Measurements from ENCODE around the gene SLC66A3.
"Not testable (repeated sequence)": the region's sequence is repeated elsewhere in the genome, so short reads cannot be mapped to it uniquely, and the experiment has no call there.

SLC66A3 gene

DNA sequence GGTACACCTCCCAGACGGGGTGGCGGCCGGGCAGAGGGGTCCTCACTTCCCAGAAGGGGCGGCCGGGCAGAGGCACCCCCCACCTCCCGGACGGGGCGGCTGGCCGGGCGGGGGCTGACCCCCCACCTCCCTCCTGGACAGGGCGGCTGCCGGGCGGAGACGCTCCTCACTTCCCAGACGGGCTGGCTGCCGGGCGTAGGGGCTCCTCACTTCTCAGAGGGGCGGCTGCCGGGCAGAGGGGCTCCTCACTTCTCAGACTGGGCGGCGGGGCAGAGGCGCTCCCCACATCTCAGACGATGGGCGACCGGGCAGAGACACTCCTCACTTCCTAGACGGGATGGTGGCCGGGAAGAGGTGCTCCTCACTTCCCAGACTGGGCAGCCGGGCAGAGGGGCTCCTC lies 9.8 kb downstream of the SLC66A3 start:
- DNase-seq: not testable (repeated sequence)

DNA sequence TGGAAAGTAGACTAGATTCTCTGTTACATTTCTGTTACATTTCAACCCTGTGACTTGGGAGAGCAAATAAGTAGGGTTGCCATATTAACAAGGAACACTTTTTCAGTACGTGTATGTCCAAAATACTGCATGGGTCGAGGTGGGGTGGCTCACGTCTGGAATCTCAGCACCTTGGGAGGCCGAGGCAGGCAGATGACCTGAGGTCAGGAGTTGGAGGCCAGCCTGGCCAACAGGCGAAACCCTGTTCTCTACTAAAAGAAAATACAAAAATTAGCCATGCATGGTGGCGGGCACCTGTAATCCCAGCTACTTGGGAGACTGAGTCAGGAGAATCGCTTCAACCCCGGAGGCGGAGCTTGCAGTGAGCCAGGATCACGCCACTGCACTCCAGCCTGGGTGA lies 11.2 kb downstream of the SLC66A3 start:
- DNase-seq: no peak

DNA sequence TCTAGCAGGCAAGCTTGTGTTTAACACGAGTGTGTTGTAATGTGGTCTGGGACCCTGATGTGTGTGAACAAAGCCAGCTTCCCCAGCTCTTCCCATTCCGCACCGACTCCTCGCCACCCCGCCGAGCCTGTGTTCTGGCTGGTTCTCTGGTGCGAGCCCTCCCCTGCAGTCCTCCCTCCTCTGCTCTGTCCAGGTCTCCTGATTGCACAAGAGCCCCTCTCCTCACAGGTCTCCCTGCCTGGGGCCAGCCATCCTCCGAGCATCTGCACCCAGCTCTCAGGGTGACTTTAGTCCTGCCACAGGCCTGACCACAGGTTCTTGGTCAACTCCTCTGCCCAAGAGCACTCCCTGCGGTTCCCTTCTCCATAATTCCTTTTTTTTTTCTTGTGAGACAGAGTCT lies 13.2 kb downstream of the SLC66A3 start:
- no peak for DNase-seq

DNA sequence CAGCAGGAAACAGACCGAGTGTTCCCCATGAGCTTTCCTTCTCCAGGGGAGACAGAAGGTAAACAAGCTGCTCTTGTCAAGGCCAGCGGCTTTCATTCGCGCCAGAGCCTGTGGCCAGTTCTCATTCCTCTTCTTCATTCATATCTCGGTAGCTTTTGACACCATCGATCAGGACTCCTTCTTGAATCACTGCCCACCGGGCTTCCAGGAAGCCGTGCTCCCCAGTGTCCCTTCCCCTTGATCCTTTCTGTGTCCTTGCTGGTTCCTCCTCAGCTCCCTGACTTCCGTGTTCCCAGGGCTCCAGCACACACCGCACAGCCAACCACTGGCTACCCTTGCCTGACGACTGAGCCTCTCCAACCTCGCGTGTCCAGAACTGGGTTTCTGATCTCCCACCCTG lies 14.1 kb downstream of the SLC66A3 start:
- DNase-seq: no peak

DNA sequence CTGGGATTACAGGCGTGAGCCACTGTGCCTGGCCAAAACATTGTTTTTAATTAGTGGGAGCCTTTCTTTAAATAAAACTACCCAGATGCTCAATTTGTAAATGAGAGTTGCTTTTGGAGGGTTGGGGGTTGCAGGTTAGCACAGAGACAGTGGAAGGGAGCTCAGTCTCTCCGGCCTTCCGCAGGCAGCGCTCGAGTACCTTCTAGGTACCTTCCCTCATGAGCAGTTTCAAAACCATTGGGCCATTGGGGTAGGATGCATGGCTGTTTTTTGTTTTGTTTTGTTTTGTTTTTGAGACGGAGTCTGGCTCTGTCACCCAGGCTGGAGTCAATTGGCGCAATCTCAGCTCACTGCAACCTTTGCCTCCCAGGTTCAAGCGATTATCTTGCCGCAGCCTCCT lies 19.0 kb downstream of the SLC66A3 start:
- DNase-seq: no peak

DNA sequence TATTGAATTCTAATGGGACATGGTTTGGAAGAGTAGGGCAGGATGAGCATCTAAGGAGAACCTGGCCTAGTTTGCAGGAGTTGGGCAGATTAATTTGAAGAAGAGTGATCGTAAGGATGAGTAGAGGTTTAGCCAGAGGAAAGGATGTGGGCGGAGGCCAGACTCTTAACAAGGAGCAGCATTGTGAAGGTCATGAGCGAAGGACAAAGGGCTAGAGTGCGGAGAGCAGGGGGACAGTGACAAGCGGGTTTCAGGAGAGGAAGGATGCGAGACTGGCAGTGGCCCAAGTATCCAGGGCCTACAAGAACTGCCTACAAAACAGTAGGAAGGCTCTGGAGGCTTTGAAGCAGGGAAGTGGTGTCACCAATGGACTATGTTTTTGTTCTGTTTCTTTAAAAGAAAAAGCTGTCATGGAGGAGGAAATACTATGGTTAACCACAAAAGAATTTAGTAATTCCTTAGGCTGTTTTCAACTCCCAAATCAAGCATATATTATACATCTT lies 20.1 kb downstream of the SLC66A3 start:
- DNase-seq: no peak

DNA sequence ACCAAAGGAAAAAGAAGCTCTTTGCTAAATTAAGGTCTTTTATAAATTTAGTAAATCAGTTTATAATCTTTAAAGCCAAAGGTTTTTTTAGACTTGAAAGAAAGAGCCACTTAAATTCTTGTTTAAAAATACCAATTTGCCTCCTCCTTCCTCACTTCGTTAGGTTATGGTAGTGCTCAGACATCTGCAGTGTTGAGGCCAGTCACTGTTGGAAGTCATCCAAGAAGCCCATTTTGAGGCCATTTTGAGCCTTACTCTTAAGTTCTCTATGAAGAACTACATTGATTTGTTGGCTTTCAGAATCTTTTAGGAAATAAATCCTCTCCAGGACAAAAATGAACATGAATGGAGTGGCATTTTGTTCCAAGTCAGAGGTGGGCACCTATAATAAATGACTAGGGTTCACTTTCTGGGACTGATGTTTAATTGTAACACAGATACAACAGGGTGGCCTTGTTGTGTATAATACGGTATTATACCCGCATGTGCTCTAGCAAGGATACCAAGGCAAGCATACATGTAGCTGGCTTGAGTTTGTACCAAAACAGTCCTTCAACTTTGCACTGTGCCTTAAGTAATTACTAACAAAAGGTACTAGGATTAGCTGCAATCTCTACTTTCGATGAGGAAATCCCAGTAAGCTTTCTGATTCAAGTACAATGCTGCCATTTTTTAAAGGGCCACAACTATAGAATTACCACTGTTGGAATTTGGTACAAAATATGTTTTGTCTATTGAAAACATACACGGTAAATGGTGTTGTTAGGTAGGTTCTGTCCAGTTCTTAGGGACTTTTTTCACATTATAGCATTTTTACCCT lies 22.8 kb downstream of the SLC66A3 start:
- DNase-seq: peak; percentile 2

DNA sequence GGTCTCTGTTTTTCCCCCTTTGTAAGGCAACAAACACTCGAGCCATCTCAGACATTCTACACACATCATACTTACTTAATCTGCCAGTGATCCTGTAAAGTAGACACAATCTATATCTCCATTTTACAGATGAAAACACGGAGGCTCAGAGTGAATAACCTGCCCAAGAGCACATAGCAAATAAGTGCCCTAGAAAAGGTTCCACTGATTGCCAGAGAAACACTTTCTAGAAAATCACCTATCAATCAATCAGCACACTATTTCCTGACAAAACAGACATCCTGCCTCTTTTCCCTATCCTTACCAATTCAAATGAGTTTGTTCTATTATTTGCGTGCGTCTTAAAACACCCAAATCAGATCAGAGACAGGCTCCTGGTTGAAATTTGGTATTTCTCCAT lies 23.9 kb downstream of the SLC66A3 start:
- DNase-seq: no peak

DNA sequence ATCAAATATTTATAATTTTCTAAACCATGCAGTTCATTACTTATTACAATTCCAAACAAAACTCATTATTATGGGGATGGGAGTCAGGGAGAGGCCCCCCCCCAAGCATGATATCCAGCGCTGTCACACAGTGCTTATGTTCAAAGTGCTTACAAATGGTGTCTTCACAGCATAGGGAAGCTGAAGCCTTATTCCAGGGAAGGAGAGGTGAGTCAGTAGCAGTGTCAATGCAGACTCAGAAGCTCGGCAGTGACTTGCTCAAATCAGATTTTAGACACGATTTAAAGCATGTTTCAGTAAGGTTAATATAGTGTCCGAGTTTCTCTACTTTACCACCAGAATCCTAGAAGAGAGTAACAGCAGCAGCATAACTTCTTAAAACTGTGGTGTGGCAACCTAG lies 24.6 kb downstream of the SLC66A3 start:
- DNase-seq: no peak

DNA sequence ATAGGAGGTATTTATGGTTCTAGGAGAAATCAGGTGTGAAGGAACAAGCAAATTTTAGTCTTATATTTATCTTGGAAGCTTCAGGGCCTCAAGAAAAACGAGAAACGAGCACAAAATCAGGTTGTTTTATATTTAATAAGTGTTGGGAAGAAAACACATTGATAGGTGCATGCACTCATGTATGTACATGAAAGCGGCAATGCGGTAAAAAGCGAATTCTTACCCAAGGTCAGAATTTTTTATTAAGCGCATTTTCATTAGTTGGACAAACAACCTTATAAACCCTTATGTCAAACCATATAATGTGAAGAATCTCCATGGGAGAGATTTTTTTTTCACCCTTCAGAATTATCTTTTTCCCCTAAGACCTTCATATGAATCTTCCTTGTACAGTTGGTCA lies 25.4 kb downstream of the SLC66A3 start:
- DNase-seq: no peak

DNA sequence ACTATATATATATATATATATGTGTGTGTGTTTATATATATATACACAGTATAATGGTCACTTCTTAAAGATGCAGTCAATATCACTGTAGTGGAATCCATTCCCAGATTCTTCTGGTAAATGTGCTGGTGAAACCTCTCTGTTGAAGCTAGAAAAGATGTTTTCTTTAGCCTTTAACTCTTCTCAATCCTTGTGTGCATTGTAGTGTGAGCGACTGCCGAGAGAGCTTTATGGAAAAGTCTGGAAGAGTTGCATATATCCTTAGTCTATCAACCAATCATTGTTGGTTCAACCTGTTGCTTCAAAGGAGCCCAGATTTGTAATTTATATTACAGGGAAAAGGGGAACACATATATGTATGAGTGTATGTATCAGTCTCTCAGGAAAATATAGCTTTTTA lies 27.7 kb downstream of the SLC66A3 start:
- DNase-seq: no peak

DNA sequence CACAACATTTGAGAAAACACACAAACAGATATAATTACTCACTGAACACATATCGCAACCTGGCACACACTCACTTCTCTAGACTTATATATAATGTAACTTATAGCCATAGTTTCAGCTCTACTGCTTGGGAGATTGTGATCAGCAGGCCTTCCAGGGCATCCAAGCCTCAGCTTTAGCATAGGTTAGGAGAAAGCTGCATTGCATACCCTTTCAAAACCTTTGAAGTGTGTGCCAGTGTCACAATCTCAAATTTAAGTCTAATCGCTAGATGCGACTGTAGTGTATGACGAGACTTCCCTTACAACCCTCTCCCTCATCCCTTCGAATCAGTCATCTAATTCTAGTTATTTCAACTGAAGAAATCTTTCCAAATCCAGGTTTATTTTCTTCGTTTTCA lies 30.9 kb downstream of the SLC66A3 start:
- no peak for DNase-seq

DNA sequence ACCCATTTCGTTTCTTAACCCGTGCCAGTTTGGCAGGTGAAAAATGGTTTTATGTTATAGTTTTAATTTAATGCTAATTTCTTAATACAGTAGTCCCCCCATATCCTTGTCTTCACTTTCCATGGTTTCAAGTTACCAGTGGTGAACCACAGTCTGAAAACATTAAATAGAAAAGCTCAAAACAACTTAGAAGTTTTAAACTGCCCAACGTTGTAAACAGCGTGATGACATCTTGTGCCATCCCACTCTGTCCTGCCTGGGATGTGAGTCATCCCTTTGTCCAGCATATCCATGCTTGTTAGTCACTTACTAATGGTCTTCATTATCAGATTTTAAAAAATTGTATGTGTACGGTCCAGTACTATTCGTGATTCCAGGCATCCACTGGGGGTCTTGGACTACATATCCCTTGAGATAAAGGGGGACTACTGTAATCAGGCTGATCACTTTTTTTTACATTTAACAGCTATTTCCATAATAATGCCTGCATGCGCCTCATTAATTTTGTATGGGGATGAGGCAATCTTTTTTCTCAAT lies 31.9 kb downstream of the SLC66A3 start:
- no peak for DNase-seq

DNA sequence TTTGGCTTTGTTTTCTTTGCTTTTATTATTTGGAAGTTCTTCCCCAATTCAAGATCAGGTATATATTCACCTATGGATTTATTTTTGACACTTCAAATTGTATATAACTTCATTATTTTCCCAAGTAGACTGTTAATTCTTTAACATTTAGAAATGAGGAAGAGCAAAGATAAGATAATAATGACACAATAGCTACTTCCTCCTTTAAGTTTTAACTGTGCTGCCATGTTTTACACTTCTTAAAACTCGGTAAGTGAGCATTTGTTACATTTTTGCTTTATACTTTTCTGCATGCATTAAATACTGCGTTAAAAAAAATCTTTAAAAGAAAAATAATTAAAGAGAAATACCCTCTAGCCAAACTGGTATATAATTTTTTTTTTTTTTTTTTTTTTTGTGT lies 32.5 kb downstream of the SLC66A3 start:
- no peak for DNase-seq

DNA sequence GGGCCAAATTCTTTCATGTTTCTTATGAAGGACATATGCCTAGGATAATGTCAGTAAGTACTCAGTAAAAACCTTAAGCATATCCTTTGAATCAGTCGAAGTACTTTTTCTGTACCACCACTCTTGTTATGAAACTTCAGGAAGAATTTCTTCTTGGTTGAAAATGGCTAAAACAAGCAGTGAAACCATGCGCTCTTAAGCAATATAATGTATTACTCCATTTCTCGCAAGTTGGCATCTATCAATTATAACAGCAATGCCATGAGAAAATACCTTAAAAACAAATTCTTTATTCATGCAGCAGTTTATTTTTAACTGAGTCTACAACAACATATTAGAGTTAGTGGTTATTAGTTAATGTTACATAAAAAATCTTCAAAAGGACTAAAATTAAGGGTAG lies 41.0 kb downstream of the SLC66A3 start:
- DNase-seq: no peak

DNA sequence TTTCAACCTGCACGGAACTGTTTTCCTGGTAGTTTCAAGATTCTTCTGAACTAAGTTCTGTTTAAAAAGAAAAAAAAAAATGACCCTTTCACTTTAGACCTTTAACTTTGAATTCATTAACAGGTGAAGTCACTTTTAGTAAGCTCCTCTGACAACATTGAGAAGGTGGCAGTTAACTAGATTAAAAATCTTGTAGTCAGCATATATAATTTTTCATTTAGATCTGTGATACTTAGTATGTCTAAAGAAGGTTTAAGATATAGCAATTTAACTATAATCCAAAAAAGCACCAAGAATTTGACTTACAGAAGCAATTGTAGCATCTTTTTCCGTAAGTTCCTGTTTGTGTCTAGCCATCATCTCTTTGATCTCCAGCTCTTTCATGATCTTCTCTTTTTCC lies 45.4 kb downstream of the SLC66A3 start:
- no peak for DNase-seq

DNA sequence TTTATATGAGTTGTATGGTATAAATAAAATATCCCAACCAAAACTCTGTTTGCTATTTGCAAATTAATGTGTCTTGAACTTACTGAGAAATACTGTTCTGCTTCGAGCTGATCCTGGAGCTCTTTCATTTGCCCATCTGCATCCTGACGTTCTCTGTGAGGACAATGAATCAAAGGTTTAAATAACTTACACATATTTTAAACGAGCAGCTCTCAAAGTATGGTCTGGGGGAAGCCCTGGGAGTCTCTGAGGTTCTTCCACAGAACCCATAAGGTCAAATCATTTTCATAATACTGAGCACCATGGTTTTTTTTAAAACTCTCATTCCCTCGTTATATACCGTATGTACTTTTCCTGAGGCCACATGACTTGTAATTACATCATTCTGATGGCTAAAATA lies 46.7 kb downstream of the SLC66A3 start:
- no peak for DNase-seq

DNA sequence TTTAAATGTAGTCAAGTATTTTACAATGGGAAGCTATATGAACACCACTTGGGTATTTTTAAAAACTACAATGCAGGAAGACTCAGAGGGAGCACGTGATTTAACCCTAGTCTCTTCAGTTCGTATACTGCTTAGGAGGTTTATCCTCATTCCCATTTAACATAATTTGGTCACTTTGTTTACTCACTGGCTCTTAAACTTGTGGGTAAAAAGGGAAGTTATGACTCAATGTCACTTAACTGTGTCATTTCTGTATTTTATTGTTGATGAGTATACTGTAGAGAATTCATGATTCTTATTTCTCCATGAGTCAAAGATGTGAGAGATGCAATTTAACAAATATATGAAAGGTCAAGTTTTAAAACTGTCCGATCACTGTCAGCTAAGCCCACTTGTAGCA lies 48.2 kb downstream of the SLC66A3 start:
- DNase-seq: no peak

DNA sequence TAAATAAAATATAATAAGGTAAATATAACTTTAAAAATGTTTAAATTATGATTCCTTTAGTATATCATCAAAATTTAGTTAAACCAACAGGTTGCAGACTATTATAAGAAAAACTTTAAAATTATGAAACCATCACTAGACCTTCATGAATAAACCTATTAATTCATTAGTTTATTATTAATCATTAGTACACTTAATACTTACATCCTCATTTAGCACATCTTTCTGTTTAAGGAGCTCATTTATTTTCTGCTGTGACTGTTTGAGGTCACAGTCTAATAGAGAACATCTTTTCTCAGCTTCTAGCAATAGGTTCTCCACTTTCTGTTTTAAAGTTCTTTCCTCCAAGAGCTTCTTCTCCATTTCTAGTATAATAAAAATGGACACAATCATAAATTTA lies 52.8 kb downstream of the SLC66A3 start:
- no peak for DNase-seq

DNA sequence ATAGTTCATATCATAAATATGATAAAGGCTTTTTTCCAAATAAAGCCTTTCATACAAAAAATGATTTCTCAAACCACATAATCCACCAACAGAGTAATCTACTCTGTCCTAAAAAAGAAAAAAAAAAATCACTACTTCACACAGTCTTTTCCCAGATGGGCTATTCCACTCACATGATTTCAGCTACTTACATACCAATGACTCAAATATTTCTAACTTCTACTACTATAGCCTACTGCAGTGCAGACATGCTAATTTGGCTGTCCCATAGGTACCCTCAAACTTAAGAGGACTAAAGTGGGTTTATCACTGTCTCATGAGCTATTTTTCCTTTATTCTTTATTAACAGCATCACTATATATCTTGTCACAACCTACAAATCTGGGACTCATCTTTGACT lies 57.4 kb downstream of the SLC66A3 start:
- DNase-seq: no peak

DNA sequence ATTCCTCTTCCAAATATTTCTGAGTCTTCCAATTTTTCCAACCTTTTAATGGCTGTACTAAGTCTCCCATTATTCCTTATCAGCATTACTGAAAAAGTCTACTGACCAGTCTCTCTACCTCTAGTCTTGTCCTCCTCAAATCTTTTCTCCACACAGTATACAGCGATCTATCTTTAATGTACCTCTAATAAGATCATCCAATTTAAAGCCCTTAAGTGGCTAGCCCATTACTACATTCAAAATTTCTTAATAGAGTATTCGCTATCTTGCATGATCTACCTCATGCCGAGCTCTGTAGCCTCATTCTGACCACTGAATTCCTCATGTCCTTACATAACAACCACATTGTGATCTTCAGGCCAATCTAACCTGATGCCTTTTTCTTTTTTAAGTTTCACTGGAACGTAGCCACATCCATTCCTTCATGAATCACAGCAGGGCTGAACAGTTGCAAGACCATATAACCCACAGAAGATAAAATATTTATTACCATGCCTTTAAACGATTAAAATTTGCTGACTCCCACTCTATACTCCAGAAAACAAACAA lies 57.9 kb downstream of the SLC66A3 start:
- no peak for DNase-seq

DNA sequence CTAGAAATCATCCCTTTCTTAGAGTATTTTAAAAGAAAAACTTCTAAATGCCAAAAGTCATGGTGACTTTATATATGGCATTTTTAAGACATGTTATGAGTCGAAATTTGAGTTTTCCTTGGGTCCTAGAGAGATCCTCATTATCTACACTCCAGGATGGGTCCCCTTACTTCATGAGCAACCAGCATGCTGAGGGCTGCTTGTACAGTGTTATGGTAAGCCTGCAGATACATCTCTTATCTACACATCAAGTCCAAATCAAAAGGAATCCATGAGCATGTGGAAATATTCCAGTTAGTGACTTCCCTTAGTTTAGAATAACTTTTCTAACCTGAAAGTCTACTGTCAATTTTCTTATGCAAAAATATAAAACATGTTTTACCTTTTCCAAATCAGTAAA lies 58.7 kb downstream of the SLC66A3 start:
- DNase-seq: no peak

DNA sequence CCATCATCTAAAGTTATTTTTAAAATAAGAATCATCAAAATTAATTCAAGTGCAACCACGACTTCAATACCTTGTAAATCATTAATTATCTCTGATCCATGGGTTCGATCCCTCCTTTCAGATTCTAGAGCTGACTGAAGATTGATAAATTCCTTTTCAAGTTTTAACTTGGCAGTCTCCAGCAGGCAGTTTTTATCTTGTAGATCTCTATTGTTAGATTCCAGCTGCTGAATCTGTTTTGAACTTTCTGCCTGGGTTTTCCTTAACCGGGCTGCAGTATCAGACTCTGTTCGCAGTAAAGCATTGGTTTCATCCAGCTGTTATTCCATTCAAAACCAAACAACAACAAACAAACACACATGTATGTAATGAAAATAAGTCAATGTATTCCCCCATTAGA lies 59.5 kb downstream of the SLC66A3 start:
- no peak for DNase-seq

DNA sequence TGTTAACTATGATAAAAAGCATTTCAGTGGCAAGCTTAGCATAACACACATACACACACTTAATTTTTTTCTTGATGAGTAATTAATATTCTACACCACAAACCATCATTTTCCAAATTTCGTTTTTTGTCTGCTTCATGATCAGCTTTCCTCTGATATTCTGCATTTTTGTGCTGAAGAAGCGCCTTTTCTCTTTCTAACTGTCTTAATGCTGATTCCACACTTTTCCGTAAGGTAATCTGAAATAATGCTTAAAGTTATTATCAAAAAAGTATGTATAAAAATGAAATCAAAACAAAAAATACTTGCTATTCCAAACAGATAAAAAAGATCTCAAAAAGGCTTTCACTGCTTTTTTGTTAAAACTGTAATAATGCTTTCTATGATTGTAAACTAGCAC lies 60.1 kb downstream of the SLC66A3 start:
- DNase-seq: no peak

DNA sequence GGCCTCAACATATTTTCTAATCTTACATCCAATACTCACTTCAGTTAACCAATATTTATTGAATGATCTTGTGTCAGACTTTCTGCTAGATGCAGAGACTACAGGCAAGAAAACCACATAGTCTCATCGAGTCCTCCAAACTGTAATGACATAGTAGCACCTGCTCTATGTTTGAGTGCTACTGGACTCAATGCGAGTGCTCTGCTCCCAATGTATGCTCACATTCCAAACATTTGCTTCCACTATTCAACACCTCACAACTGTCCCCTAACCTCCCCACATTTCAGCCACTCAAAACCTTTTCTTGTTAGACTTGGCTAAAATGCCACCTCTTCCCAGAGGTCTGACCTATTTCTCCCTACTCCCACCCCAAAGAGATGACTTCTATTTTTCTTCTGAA lies 65.2 kb downstream of the SLC66A3 start:
- DNase-seq: no peak

Data from NCI-H2107 (cell line).